ENCODE results near the gene PTTG2. TPM values are rescaled to one million over a fixed set of nuclear protein-coding genes. Genes with fewer than 3 reads are reported as not detected.

Gene PTTG2
- total RNA-seq, 2 donors from 2014 or later: not detected

DNA sequence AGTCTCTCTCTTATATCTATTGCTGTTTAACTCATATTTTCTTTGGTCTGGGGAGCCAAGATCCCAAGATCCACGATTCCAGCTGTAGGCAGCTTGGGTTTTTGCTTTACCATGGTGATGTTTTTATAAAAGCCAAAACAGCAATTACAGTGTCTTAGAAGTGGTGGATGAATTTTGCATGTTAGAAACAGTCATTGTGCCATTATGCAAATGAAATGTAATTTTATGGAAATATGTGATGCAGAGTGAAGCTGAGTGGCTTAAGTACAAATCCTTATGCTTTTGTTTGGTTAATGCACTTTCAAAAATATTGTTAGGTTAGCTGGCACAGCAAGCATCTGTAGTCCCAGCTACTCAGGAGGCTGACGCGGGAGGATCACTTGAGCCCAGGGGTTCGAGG is 32.8 kb upstream of the PTTG2 start:
- TF ChIP-seq, protein P1, sequence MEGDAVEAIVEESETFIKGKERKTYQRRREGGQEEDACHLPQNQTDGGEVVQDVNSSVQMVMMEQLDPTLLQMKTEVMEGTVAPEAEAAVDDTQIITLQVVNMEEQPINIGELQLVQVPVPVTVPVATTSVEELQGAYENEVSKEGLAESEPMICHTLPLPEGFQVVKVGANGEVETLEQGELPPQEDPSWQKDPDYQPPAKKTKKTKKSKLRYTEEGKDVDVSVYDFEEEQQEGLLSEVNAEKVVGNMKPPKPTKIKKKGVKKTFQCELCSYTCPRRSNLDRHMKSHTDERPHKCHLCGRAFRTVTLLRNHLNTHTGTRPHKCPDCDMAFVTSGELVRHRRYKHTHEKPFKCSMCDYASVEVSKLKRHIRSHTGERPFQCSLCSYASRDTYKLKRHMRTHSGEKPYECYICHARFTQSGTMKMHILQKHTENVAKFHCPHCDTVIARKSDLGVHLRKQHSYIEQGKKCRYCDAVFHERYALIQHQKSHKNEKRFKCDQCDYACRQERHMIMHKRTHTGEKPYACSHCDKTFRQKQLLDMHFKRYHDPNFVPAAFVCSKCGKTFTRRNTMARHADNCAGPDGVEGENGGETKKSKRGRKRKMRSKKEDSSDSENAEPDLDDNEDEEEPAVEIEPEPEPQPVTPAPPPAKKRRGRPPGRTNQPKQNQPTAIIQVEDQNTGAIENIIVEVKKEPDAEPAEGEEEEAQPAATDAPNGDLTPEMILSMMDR (conservative IDR thresholded peaks at IDR 0.05): no peak
- H3K27ac Mint-ChIP-seq: no peak overlapping the region
- no peak for DNase-seq

DNA sequence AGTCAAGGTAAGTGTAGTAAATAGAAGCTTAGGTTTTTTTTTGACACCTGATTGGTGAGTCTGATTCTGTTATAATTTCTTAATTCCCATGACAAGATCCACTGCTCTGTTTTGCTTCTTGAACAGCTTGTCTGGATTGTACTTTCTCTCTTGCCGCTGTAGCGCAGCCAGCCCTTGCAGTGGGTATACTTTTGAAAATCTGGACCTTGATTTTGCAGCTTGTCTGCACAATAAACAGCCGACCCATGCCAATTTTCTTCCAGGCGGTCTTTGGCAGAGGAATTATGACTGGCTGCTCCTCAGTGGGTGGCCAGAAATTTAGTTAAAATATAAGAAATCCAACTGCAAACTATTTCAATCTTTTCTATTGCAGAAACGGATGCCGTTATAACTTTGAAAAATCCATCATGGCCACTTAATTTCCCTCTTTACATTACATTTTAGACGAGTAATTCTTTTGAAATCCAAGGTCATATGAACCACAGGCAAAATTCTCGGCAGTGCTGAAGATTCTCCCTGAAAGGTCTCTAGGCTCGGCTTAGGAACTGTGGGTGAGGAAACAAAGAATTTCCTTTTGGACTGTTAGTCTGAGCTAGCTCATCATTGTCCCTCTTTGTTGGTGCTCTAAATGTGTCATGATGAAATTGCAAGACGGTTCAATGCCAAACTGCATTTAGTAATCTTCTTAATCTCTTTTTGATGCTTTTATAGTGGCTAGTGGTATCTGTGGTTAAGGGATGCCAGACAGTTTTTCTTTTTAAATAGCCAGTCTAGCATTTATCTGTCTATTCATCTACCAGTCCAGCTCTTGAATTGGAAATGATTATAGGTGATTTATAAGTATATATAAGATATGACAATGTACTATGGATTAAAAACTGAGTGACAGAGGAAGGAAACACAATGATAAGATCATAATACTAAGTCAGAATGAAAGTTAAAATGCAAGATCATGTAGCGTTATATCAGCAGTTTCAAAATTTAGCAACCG is 31.5 kb upstream of the PTTG2 start:
- WGBS, 2 experiments (ENCODE audit: insufficient coverage in 1 of 2, insufficient read length in 1 of 2): 84 to 87% methylated on average over 8 to 12 of the region's 12 CpGs
- H3K9me3 ChIP-seq (ENCODE audit: control insufficient read depth, low read length): no peaks in the 10 kb centered on the region

More for the DNA sequence above, 32.8 kb upstream of the PTTG2 start:
- H3K36me3 Mint-ChIP-seq (ENCODE audit: low read depth): no peaks in the 10 kb centered on the region
- Histone ChIP-seq H3K27me3 (ENCODE audit: control insufficient read depth, insufficient read depth, low read length, poor library complexity, severe bottlenecking) (no peaks in the 10 kb centered on the region), H3K9me3 (ENCODE audit: control insufficient read depth, low read length) (no peaks in the 10 kb centered on the region), H3K4me3 (ENCODE audit: low read length) (no peak overlapping the region), H3K9ac (ENCODE audit: extremely low read depth, low read length, poor library complexity, severe bottlenecking) (no peak overlapping the region), H3K4me1 (ENCODE audit: control insufficient read depth, insufficient read depth, low read length) (no peaks in the 10 kb centered on the region), H3K27ac (ENCODE audit: low read depth, low read length) (no peak overlapping the region), H3K36me3 (ENCODE audit: control insufficient read depth, insufficient read depth, low read length) (no peaks in the 10 kb centered on the region)
- H3K4me3 Mint-ChIP-seq: no peak overlapping the region
- H3K4me1 Mint-ChIP-seq: no peaks in the 10 kb centered on the region
- H3K9me3 Mint-ChIP-seq: no peaks in the 10 kb centered on the region
- no peaks in the 10 kb centered on the region for H3K27me3 Mint-ChIP-seq (ENCODE audit: insufficient read depth)
- WGBS, 2 experiments (ENCODE audit: insufficient coverage in 1 of 2, insufficient read length in 1 of 2): 94% methylated on average over 3 to 4 of the region's 4 CpGs

DNA sequence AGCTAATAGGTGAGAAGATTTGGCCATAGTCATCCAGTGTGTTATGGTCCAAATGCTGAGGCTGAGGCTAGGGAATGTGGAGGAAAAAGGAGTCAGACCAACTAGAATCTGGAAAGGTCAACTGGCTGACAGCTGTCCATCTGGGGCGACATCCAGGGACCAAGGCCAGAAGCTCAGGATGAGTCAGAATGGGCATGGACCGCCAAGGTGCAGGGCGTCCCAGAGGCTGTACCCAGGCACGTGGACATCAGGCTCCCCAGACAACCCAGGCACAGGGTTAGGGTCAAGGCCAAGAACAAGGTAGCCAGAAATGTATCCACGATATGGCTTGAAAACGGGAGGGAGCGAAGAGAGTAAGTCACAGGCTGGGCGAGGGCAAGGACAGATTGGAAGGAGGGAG is 26.1 kb upstream of the PTTG2 start:
- WGBS, 2 experiments (ENCODE audit: insufficient coverage in 1 of 2, insufficient read length in 1 of 2): 94 to 98% methylated on average over 6 to 8 of the region's 8 CpGs
- Mint-ChIP-seq H3K36me3 (ENCODE audit: low read depth) (no peaks in the 10 kb centered on the region), H3K4me3 (no peak overlapping the region), H3K4me1 (no peaks in the 10 kb centered on the region), H3K27ac (no peak overlapping the region), H3K27me3 (ENCODE audit: insufficient read depth) (no peaks in the 10 kb centered on the region), H3K9me3 (no peaks in the 10 kb centered on the region)
- no peaks in the 10 kb centered on the region for H3K4me1 ChIP-seq (ENCODE audit: control insufficient read depth, insufficient read depth, low read length)
- TF ChIP-seq, protein P1 (conservative IDR thresholded peaks at IDR 0.05): no peak
- no peak overlapping the region for H3K27ac ChIP-seq (ENCODE audit: low read depth, low read length)
- no peak overlapping the region for H3K4me3 ChIP-seq (ENCODE audit: low read length)
- DNase-seq: no peak
- no peaks in the 10 kb centered on the region for H3K27me3 ChIP-seq (ENCODE audit: control insufficient read depth, insufficient read depth, low read length, poor library complexity, severe bottlenecking)
- no peak overlapping the region for H3K9ac ChIP-seq (ENCODE audit: extremely low read depth, low read length, poor library complexity, severe bottlenecking)
- no peaks in the 10 kb centered on the region for H3K36me3 ChIP-seq (ENCODE audit: control insufficient read depth, insufficient read depth, low read length)
- no peaks in the 10 kb centered on the region for H3K9me3 ChIP-seq (ENCODE audit: control insufficient read depth, low read length)

More for the DNA sequence above, 31.5 kb upstream of the PTTG2 start:
- Mint-ChIP-seq H3K9me3 (no peaks in the 10 kb centered on the region), H3K4me1 (no peaks in the 10 kb centered on the region), H3K27me3 (ENCODE audit: insufficient read depth) (no peaks in the 10 kb centered on the region), H3K4me3 (no peak overlapping the region), H3K36me3 (ENCODE audit: low read depth) (no peaks in the 10 kb centered on the region), H3K27ac (no peak overlapping the region)
- H3K36me3 ChIP-seq (ENCODE audit: control insufficient read depth, insufficient read depth, low read length): no peaks in the 10 kb centered on the region
- DNase-seq: no peak
- no peaks in the 10 kb centered on the region for H3K4me1 ChIP-seq (ENCODE audit: control insufficient read depth, insufficient read depth, low read length)
- H3K9ac ChIP-seq (ENCODE audit: extremely low read depth, low read length, poor library complexity, severe bottlenecking): no peak overlapping the region
- no peak overlapping the region for H3K4me3 ChIP-seq (ENCODE audit: low read length)
- no peak overlapping the region for H3K27ac ChIP-seq (ENCODE audit: low read depth, low read length)
- no peaks in the 10 kb centered on the region for H3K27me3 ChIP-seq (ENCODE audit: control insufficient read depth, insufficient read depth, low read length, poor library complexity, severe bottlenecking)
- TF ChIP-seq, protein P1 (conservative IDR thresholded peaks at IDR 0.05): no peak

All from endodermal cell (in vitro differentiated cells).